GM19238 (cell line): ENCODE measurements around the gene BAIAP3.

Experiments
- DNase-seq: peaks from one replicate; pipeline ENCODE4 v3.0.0; 2011; ENCODE audit warnings: low spot score; ENCODE audit not compliant: insufficient read length

BAIAP3 gene

GRCh38 chr16:1345651-1346421 is 12.4 kb downstream of the BAIAP3 start:
- DNase-seq, result no peak

- no peak for DNase-seq
Measured at GRCh38 chr16:1346422-1347285, 13.2 kb downstream of the BAIAP3 start.

- DNase-seq, result no peak
Measured at GRCh38 chr16:1347286-1347855, 13.9 kb downstream of the BAIAP3 start.

GRCh38 chr16:1347962-1348361 is 14.5 kb downstream of the BAIAP3 start:
- DNase-seq, result no peak

GRCh38 chr16:1348441-1348840 is 15.0 kb downstream of the BAIAP3 start:
- no peak for DNase-seq

- DNase-seq, result no peak
Measured at GRCh38 chr16:1348926-1349325, 15.5 kb downstream of the BAIAP3 start.

GRCh38 chr16:1349351-1349750 is 15.9 kb downstream of the BAIAP3 start:
- no peak for DNase-seq

GRCh38 chr16:1349951-1350350 is 16.5 kb downstream of the BAIAP3 start:
- DNase-seq, result no peak

GRCh38 chr16:1350691-1351090 is 17.2 kb downstream of the BAIAP3 start:
- no peak for DNase-seq

GRCh38 chr16:1351215-1351581 is 17.8 kb downstream of the BAIAP3 start:
- no peak for DNase-seq

- peak; percentile 98 for DNase-seq
Measured at GRCh38 chr16:1351582-1352362, 18.3 kb downstream of the BAIAP3 start, which contains the start of the genes GNPTG and TSR3. Gene GNPTG (plus strand): TSS chr16:1351931. CDS start chr16:1351966, 35 bp downstream. Gene TSR3 (minus strand): TSS chr16:1351878. CDS start chr16:1351804, 74 bp downstream.

- no peak for DNase-seq
Measured at GRCh38 chr16:1354815-1355540, 21.5 kb downstream of the BAIAP3 start.

GRCh38 chr16:1355591-1355990 is 22.1 kb downstream of the BAIAP3 start:
- no peak for DNase-seq

GRCh38 chr16:1356061-1356900 is 22.8 kb downstream of the BAIAP3 start:
- DNase-seq, result no peak

- DNase-seq, result no peak
Measured at GRCh38 chr16:1357906-1358566, 24.6 kb downstream of the BAIAP3 start.

- DNase-seq, result no peak
Measured at GRCh38 chr16:1361685-1362360, 28.4 kb downstream of the BAIAP3 start.

- DNase-seq, result no peak
Measured at GRCh38 chr16:1362807-1363206, 29.4 kb downstream of the BAIAP3 start.

GRCh38 chr16:1363501-1364041 is 30.1 kb downstream of the BAIAP3 start:
- peak; percentile 87 for DNase-seq
